Endothelial cell of umbilical vein (primary cell): ENCODE results near the gene UBL5. TPM values are rescaled to one million over a fixed set of nuclear protein-coding genes. Genes with fewer than 3 reads are reported as not detected.

Source experiments
- BruUV-seq: library from RNA; stranded (reverse); fragments of 400-500 nt; replicated peaks from 2 replicates; lab custom pipeline; 2021; lab: Mats Ljungman, UMichigan
- CTCF ChIA-PET: fragments of 300-600, 350-600 bp; sonication (Branson Sonifier 250); formaldehyde crosslinking; loops from one replicate; lab custom pipeline; 2021; ENCODE audit warnings: antibody characterized with exemption, inconsistent platforms; lab: Charles Lee
- POLR2A ChIA-PET: fragments of 300-600, 350-600 bp; sonication (Branson Sonifier 250); formaldehyde crosslinking; loops from one replicate; lab custom pipeline; 2021; ENCODE audit warnings: antibody characterized with exemption, inconsistent platforms; lab: Charles Lee
- DNase-seq: peaks from one replicate; pipeline ENCODE4 v3.0.0-alpha.2; 2011; ENCODE audit warnings: low read depth, low spot score
- FAIRE-seq: peaks from 2 replicates; lab custom pipeline; 2011; peaks lifted over from hg19 to GRCh38; lab: Jason Lieb, UNC
- H2AFZ ChIP-seq: 2 replicates; pipeline ENCODE4 v1.6.0; 2012; ENCODE audit warnings: low read depth, low read length, control low read depth, inconsistent platforms
- H3K27ac ChIP-seq: 2 replicates; pipeline ENCODE4 v1.5.1; 2011; ENCODE audit warnings: low read depth, mild to moderate bottlenecking, control low read depth, low read length, moderate library complexity; ENCODE audit not compliant: insufficient read depth
- H3K27me3 ChIP-seq, 2 experiments: 2 replicates each; pipeline versions ENCODE4 v1.6.0 to v1.6.1; 2011; ENCODE audit warnings: low read length in 2 of 2, mixed read lengths in 1 of 2; ENCODE audit not compliant: control insufficient read depth in 2 of 2, insufficient read depth in 2 of 2
- H3K36me3 ChIP-seq, 2 experiments: 2 replicates in 1 of 2; 3 replicates in 1 of 2; pipeline ENCODE4 v1.5.1; 2011; ENCODE audit warnings: low read length in 2 of 2, mild to moderate bottlenecking in 1 of 2, moderate library complexity in 1 of 2; ENCODE audit not compliant: control insufficient read depth in 2 of 2, insufficient read depth in 2 of 2; ENCODE audit errors: extremely low read depth in 1 of 2
- H3K4me1 ChIP-seq: 3 replicates; pipeline ENCODE4 v1.5.1; 2011; ENCODE audit warnings: mild to moderate bottlenecking, low read length; ENCODE audit not compliant: control insufficient read depth, insufficient read depth; ENCODE audit errors: extremely low read depth
- H3K4me2 ChIP-seq: 2 replicates; pipeline ENCODE4 v1.6.1; 2011; ENCODE audit warnings: low read length, control low read depth, mixed read lengths; ENCODE audit not compliant: insufficient read depth
- H3K4me3 ChIP-seq, 3 experiments: fragments of 200-600 bp in 1 of 3; sonication (generic), shearing (Covaris generic) in 1 of 3; replicated peaks in 1 of 3; 2 replicates each; pipeline ENCODE4 v1.5.1; 2011 to 2016; ENCODE audit warnings: control low read depth in 3 of 3, low read length in 3 of 3, mild to moderate bottlenecking in 2 of 3, inconsistent platforms in 1 of 3, low read depth in 1 of 3, moderate library complexity in 1 of 3; ENCODE audit not compliant: insufficient read depth in 1 of 3
- H3K79me2 ChIP-seq: 2 replicates; pipeline ENCODE4 v1.6.0; 2012; ENCODE audit warnings: low read length, inconsistent platforms; ENCODE audit not compliant: control insufficient read depth, insufficient read depth
- H3K9ac ChIP-seq: replicated peaks from 2 replicates; pipeline ENCODE3; 2011; ENCODE audit warnings: low read length, control low read depth; ENCODE audit not compliant: insufficient read depth; ENCODE audit errors: extremely low read depth
- H3K9me1 ChIP-seq: replicated peaks from 3 replicates; pipeline ENCODE4 v1.6.0; 2011; ENCODE audit warnings: mild to moderate bottlenecking, low read length; ENCODE audit not compliant: control insufficient read depth, insufficient read depth; ENCODE audit errors: extremely low read depth
- H3K9me3 ChIP-seq: replicated peaks from 2 replicates; pipeline ENCODE4 v1.5.1; 2012; ENCODE audit warnings: low read length, inconsistent platforms; ENCODE audit not compliant: control insufficient read depth, insufficient read depth
- H4K20me1 ChIP-seq: replicated peaks from 2 replicates; pipeline ENCODE3; 2011; ENCODE audit warnings: mild to moderate bottlenecking, low read length; ENCODE audit not compliant: control insufficient read depth, insufficient read depth; ENCODE audit errors: extremely low read depth
- CTCF ChIP-seq, 2 donors: IDR thresholded peaks; 1 replicate in 1 of 2; 2 replicates in 1 of 2; pipeline ENCODE4 v1.5.1; 2011; ENCODE audit warnings: low read length in 2 of 2, mild to moderate bottlenecking in 2 of 2, moderate library complexity in 2 of 2, control low read depth in 1 of 2, inconsistent platforms in 1 of 2, low read depth in 1 of 2; ENCODE audit not compliant: insufficient read depth in 1 of 2; ENCODE audit errors: extremely low read depth in 1 of 2
- EZH2 ChIP-seq: IDR thresholded peaks from 2 replicates; pipeline ENCODE4 v1.6.1; 2012; ENCODE audit warnings: borderline replicate concordance, low read depth, mild to moderate bottlenecking, moderate library complexity, low read length, inconsistent platforms; ENCODE audit not compliant: severe bottlenecking
- FOS ChIP-seq: IDR thresholded peaks from 2 replicates; pipeline ENCODE4 v1.6.1; 2011; ENCODE audit warnings: mild to moderate bottlenecking, low read length, moderate library complexity, borderline replicate concordance; ENCODE audit not compliant: insufficient read depth
- GATA2 ChIP-seq: IDR thresholded peaks from 2 replicates; pipeline ENCODE4 v1.7.0; 2011; ENCODE audit warnings: low read depth, mild to moderate bottlenecking, moderate library complexity, mixed read lengths, low read length; ENCODE audit not compliant: insufficient read length, insufficient read depth
- JUN ChIP-seq: IDR thresholded peaks from 2 replicates; pipeline ENCODE4 v1.6.1; 2011; ENCODE audit warnings: borderline replicate concordance, low read depth; ENCODE audit not compliant: insufficient read length, insufficient read depth
- MAX ChIP-seq: IDR thresholded peaks from 2 replicates; pipeline ENCODE4 v1.6.1; 2011; ENCODE audit not compliant: insufficient read depth, insufficient read length
- MYC ChIP-seq: IDR thresholded peaks from one replicate; pipeline ENCODE4 v1.6.1; 2011; ENCODE audit warnings: mild to moderate bottlenecking, low read depth, low read length
- POLR2A ChIP-seq: IDR thresholded peaks from 2 replicates; pipeline ENCODE4 v1.6.1; 2012; ENCODE audit warnings: low read depth, mild to moderate bottlenecking, control low read depth, low read length
- POLR2AphosphoS5 ChIP-seq: IDR thresholded peaks from 2 replicates; pipeline ENCODE4 v1.6.1; 2012; ENCODE audit warnings: low read depth, mild to moderate bottlenecking, control low read depth, low read length, moderate library complexity; ENCODE audit not compliant: insufficient read depth
- dilution Hi-C: fragments of 300-500 bp; cut with MboI; formaldehyde crosslinking; loops from one replicate; pipeline ENCODE4 v1.15.0; 2019; ENCODE audit warnings: low sequenced_read_pairs; ENCODE audit not compliant: extremely low pct_ligation_motif_present
- intact Hi-C: fragments of 100-400 bp; cut with micrococcal nuclease; formaldehyde crosslinking; loops from one replicate; pipeline ENCODE4 v1.10.0; 2022
- polyA plus RNA-seq, 4 experiments: library from polyadenylated mRNA; depleted of rRNA in 3 of 4; stranded (reverse) in 3 of 4; unstranded in 1 of 4; fragments of >200 nt; gene quantifications; 2 replicates each; pipeline versions ENCODE4 v1.2.1 to v1.2.3, GENCODE V29; 2011 to 2012; ENCODE audit warnings: missing spikeins in 1 of 4
- total RNA-seq: library from RNA; stranded (reverse); gene quantifications from 2 replicates; pipeline ENCODE4 v1.2.3, GENCODE V29; 2021

The UBL5 gene
- total and polyA plus RNA-seq, 2 donors (not counting 3 experiments of a cell fraction or from before 2014, with no cell fraction given) = 351 to 1,226 TPM

- Histone ChIP-seq H3K27ac (no peak overlapping the region), H3K79me2 (no peaks in the 10 kb centered on the region), H3K4me2 (no peak overlapping the region), H3K9me1 (no peaks in the 10 kb centered on the region), H3K36me3 (no peaks in the 10 kb centered on the region), H3K4me1 (no peaks in the 10 kb centered on the region), H3K9me3 (no peaks in the 10 kb centered on the region), H2AFZ (no peak overlapping the region), H3K4me3 (no peak overlapping the region), H3K9ac (no peak overlapping the region), H3K27me3 (no peaks in the 10 kb centered on the region), H4K20me1 (no peaks in the 10 kb centered on the region)
- intact Hi-C loops = no loop called here
- ChIA-PET CTCF (no interaction called here), POLR2A (no interaction called here)
- BruUV-seq = no TSS peak
- dilution Hi-C loops = no loop called here
- no peak for FAIRE-seq
- no peak for DNase-seq
- TF ChIP-seq GATA2 (no peak), JUN (no peak), POLR2AphosphoS5 (no peak), MYC (no peak), EZH2 (no peak), MAX (no peak), CTCF (IDR thresholded peaks at IDR 0.05; ENCODE audit: extremely low read depth in 1 of 2, insufficient read depth in 1 of 2, low read depth in 1 of 2, low read length in 2 of 2) (no peak), POLR2A (no peak), FOS (no peak)
These were observed 41.4 kb downstream of the UBL5 start for GRCh38 chr19:9868983-9869617.
